ENCODE results near the gene UVRAG.

DNA sequence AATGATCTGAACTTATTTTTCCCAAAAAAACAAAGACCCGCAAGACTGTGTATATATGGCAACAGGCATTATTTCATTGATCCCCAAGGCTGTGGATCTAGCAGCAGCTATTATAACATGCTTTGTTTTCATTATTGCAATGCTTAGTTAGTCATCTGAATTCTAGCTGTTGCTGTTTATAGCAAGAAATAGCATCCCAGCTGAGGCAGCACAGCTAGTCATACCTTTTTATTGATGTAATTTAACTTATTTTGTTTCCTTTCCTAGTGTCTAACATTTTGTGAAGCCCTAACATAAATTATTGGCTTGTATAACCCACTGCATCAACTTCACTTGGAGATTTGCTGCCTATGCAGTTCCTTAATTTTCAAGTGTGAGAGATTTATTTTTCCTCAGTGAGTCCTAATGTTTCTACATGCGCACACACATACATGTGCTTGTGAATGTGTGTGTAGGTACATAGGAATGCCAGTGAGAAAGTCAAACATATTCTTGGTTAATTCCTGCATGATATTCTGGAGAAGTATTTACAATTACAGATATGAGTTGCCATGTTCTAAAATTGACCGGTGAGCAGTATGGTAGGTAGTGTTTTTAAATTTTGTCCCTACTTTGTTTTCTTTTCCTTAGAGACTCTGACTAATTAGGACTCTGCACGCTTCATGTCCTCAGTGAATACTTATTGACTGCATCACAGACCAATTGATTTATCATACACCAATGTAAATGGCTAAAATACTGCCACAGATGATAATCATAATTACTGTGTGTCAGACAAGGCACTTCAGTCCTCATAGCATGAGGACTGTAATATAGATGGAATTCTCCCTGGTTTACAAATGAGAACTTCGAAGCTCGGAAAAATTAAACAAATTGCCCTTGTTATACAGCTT is 272.0 kb downstream of the UVRAG start:
- TF ChIP-seq, protein P1, sequence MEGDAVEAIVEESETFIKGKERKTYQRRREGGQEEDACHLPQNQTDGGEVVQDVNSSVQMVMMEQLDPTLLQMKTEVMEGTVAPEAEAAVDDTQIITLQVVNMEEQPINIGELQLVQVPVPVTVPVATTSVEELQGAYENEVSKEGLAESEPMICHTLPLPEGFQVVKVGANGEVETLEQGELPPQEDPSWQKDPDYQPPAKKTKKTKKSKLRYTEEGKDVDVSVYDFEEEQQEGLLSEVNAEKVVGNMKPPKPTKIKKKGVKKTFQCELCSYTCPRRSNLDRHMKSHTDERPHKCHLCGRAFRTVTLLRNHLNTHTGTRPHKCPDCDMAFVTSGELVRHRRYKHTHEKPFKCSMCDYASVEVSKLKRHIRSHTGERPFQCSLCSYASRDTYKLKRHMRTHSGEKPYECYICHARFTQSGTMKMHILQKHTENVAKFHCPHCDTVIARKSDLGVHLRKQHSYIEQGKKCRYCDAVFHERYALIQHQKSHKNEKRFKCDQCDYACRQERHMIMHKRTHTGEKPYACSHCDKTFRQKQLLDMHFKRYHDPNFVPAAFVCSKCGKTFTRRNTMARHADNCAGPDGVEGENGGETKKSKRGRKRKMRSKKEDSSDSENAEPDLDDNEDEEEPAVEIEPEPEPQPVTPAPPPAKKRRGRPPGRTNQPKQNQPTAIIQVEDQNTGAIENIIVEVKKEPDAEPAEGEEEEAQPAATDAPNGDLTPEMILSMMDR (IDR thresholded peaks at IDR 0.05) = no peak
- no peak for TF ChIP-seq POLR2AphosphoS5 (IDR thresholded peaks at IDR 0.05)

Data from stomach (tissue), 4 donors.